SK-N-SH treated with all-trans-retinoic acid at 6 μM for 48 hours (cell line): ENCODE data around the gene MID1.

Source experiments
- BACH2 ChIP-seq: fragments of 250-450 bp; sonication (Bioruptor Pico); IDR thresholded peaks from 2 replicates; pipeline ENCODE4 v1.9.0; 2021; ENCODE audit warnings: mild to moderate bottlenecking, borderline replicate concordance
- GLIS3 ChIP-seq: fragments of 250-450 bp; sonication (Bioruptor Pico); IDR thresholded peaks from 2 replicates; pipeline ENCODE4 v1.5.0; 2020; ENCODE audit warnings: mild to moderate bottlenecking, moderate library complexity
- PPARA ChIP-seq: fragments of 250-450 bp; sonication (Bioruptor Pico); IDR thresholded peaks from 2 replicates; pipeline ENCODE4 v1.5.0; 2020; ENCODE audit warnings: mild to moderate bottlenecking, borderline replicate concordance
- RARB ChIP-seq: fragments of 250-450 bp; sonication (Bioruptor Pico); IDR thresholded peaks from 2 replicates; pipeline ENCODE4 v1.8.0; 2021; ENCODE audit warnings: mild to moderate bottlenecking, moderate library complexity
- SNAI2 ChIP-seq: fragments of 250-450 bp; sonication (Bioruptor Pico); IDR thresholded peaks from 2 replicates; pipeline ENCODE4 v1.5.0; 2020; ENCODE audit warnings: mild to moderate bottlenecking, moderate library complexity
- TCF4 ChIP-seq: fragments of 250-450 bp; sonication (Bioruptor Pico); IDR thresholded peaks from 2 replicates; pipeline ENCODE4 v1.8.0; 2021; ENCODE audit warnings: mild to moderate bottlenecking, moderate library complexity, borderline replicate concordance
- ZNF8 ChIP-seq: fragments of 450-650 bp; formaldehyde crosslinking; IDR thresholded peaks from 2 replicates; pipeline ENCODE4 v1.5.0; 2020; ENCODE audit warnings: mild to moderate bottlenecking, moderate library complexity
- TF ChIP-seq, protein P1 (sequence below): fragments of 250-450 bp; sonication (Bioruptor Pico); IDR thresholded peaks from 2 replicates; pipeline ENCODE4 v1.5.1; 2020; ENCODE audit warnings: low read depth, mild to moderate bottlenecking, moderate library complexity

GRCh38 chrX:10582945-10583344 is 37.4 kb downstream of the MID1 start:
- no peak for TF ChIP-seq SNAI2 (CRISPR knock-in tag)
- TF ChIP-seq, protein P1, sequence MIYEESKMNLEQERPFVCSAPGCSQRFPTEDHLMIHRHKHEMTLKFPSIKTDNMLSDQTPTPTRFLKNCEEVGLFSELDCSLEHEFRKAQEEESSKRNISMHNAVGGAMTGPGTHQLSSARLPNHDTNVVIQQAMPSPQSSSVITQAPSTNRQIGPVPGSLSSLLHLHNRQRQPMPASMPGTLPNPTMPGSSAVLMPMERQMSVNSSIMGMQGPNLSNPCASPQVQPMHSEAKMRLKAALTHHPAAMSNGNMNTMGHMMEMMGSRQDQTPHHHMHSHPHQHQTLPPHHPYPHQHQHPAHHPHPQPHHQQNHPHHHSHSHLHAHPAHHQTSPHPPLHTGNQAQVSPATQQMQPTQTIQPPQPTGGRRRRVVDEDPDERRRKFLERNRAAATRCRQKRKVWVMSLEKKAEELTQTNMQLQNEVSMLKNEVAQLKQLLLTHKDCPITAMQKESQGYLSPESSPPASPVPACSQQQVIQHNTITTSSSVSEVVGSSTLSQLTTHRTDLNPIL (CRISPR knock-in tag) = no peak
- TF ChIP-seq RARB = no peak
- TF ChIP-seq PPARA (CRISPR knock-in tag) = no peak
- TF ChIP-seq BACH2 (CRISPR knock-in tag) = no peak
- no peak for TF ChIP-seq ZNF8 (CRISPR knock-in tag)
- TF ChIP-seq TCF4 (CRISPR knock-in tag) = no peak
- no peak for TF ChIP-seq GLIS3
